Immature natural killer cell (primary cell): ENCODE measurements around the gene TGFBR3. TPM values are rescaled to one million over a fixed set of nuclear protein-coding genes. Genes with fewer than 3 reads are reported as not detected.

Source experiments
- DNase-seq, 3 donors: peaks; one replicate each; pipeline ENCODE4 v3.0.0; 2022; ENCODE audit warnings: mixed read lengths in 1 of 3
- H3K27ac Mint-ChIP-seq, 6 donors: one replicate each; pipeline ENCODE4 v1.8.0; 2020; ENCODE audit warnings: mixed read lengths in 6 of 6, mild to moderate bottlenecking in 5 of 6, inconsistent platforms in 4 of 6, moderate library complexity in 3 of 6
- H3K27me3 Mint-ChIP-seq, 3 donors: one replicate each; pipeline ENCODE4 v1.8.0; 2020 to 2021; ENCODE audit warnings: low read depth in 3 of 3, mild to moderate bottlenecking in 3 of 3, mixed read lengths in 3 of 3, moderate library complexity in 3 of 3, inconsistent platforms in 1 of 3
- H3K36me3 Mint-ChIP-seq, 3 donors: one replicate each; pipeline ENCODE4 v1.8.0; 2020; ENCODE audit warnings: mixed read lengths in 3 of 3, inconsistent platforms in 2 of 3, mild to moderate bottlenecking in 2 of 3
- H3K4me1 Mint-ChIP-seq, 2 donors: one replicate each; pipeline ENCODE4 v1.8.0; 2020; ENCODE audit warnings: inconsistent platforms in 2 of 2, mild to moderate bottlenecking in 2 of 2, mixed read lengths in 2 of 2, moderate library complexity in 1 of 2
- H3K4me3 Mint-ChIP-seq, 5 donors: one replicate each; pipeline ENCODE4 v1.8.0; 2020; ENCODE audit warnings: mild to moderate bottlenecking in 5 of 5, mixed read lengths in 5 of 5, inconsistent platforms in 3 of 5, moderate library complexity in 3 of 5
- H3K9me3 Mint-ChIP-seq, 6 donors: one replicate each; pipeline ENCODE4 v1.8.0; 2020; ENCODE audit warnings: mild to moderate bottlenecking in 6 of 6, mixed read lengths in 6 of 6, inconsistent platforms in 4 of 6, moderate library complexity in 3 of 6
- polyA plus RNA-seq, 3 donors: library from polyadenylated mRNA; unstranded; fragments of 300-500 nt; fragmentation: Illumina TruSeq; gene quantifications; one replicate each; pipeline ENCODE4 v1.2.3, GENCODE V29; 2021

The TGFBR3 gene
- polyA plus RNA-seq, 3 donors from 2014 or later, result 141 to 245 (median 183) TPM

DNA sequence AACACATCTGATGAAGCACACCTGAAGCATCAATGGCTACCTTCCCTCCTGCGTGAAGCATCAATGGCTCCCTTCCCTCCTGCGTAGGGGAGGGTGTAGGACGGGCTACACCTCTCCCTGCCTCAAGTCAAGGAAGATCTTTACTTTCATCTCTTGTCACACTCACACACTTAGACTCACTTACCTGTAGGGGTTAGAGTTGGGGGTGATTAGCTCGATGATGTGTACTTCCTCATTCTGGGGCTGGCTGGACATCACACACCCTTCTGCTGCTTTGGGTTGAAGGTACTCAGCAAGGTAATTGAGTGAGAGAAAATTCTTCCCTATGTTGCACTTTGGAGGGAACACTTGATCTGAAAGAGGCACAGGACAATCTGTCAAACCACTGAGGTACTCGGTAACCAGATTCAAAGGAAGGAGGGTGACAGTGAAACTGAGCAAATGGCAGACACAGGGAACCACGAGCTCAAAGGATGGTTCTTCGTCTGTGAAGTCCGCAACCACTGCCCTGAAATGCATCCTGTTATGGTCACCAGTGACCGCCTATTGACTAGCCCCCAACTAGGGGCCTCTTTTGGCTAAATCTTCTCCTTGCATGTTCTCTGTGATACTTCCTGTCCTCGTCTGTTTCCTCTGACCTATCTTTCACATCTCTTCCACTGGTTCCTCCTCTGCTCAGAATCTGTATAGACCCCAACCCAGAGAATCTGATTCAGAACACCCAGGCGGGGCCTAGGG lies 156.2 kb downstream of the TGFBR3 start:
- Mint-ChIP-seq H3K9me3 (no peaks in the 10 kb centered on the region), H3K4me3 (peak overlapping the region; percentile 60 to 71 (median 67)), H3K27me3 (peaks cover 6 to 64% (median 62%) of the 10 kb centered on the region in 3 donors), H3K4me1 (peaks cover 88 to 96% of the 10 kb centered on the region in 2 donors), H3K27ac (peak overlapping the region; percentile 84 to 91 (median 89)), H3K36me3 (peaks cover 48 to 84% (median 51%) of the 10 kb centered on the region in 3 donors)
- DNase-seq, result peak; percentile 67 to 72 (median 69)

DNA sequence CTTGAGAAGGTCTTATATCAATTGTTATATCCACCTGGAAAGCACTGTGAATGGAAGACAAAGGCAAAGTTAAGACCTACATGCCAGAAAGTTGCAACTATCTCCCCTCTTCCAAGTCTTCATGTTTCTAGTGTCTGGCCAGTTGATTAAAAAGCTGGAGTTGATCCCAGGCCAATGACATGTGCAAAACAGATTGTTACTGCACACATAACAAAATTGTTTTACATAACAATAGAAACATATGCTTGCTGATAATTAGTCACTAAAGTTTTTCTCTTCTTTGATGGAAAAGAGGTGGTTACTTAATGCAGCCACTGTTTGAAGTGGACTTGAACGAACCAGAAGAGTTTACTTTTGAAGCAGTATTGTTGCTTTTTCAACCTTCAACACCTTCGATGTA lies 158.2 kb downstream of the TGFBR3 start:
- Mint-ChIP-seq H3K36me3 (peaks cover 42 to 78% (median 50%) of the 10 kb centered on the region in 3 donors), H3K9me3 (no peaks in the 10 kb centered on the region), H3K27ac (peak overlapping the region; percentile 43 to 91 (median 82)), H3K4me1 (peaks cover 89 to 98% of the 10 kb centered on the region in 2 donors), H3K27me3 (peaks cover 6 to 65% (median 52%) of the 10 kb centered on the region in 3 donors), H3K4me3 (no peak overlapping the region)
- DNase-seq, result no peak

DNA sequence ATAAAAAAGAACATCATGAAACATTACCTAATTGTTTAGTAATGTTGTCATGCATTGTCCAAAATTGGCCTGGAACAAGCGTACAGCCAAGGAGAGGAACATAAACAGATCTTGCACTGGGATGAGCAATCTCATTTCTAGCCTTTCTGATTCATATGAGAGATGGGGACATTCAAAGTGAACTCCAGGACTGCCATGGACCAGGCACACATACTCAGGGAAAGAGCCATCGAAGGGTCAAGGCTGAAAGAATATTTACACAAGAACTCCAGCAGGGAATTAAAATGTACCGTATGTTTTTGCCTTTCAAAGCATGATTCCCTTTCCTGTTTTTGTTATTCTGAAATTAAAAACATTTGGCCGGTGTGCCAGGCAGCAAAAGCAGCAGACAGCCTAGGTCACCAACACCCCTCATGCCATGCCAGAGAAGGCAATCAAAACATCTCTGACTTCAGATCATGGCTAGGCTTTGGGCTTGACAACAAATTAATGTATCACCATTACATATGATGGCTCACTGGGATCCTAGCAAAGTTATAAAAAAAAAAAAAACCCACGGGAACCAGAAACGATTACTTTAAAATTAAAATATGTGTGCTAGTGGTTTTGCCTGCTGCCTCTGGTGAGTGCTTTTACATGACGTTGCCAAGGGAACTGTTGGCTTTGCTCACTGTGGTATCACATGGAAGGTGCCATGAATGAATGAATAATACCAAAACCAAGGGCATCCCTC lies 159.8 kb downstream of the TGFBR3 start:
- H3K4me1 Mint-ChIP-seq, result peaks cover 84 to 96% of the 10 kb centered on the region in 2 donors
- H3K27ac Mint-ChIP-seq, result peak overlapping the region; percentile 37 to 84 (median 80)
- H3K9me3 Mint-ChIP-seq, result no peaks in the 10 kb centered on the region
- peaks cover 47 to 78% (median 56%) of the 10 kb centered on the region in 3 donors for H3K36me3 Mint-ChIP-seq
- H3K27me3 Mint-ChIP-seq, result peaks cover 4 to 56% (median 41%) of the 10 kb centered on the region in 3 donors
- H3K4me3 Mint-ChIP-seq, result no peak overlapping the region
- no peak for DNase-seq

DNA sequence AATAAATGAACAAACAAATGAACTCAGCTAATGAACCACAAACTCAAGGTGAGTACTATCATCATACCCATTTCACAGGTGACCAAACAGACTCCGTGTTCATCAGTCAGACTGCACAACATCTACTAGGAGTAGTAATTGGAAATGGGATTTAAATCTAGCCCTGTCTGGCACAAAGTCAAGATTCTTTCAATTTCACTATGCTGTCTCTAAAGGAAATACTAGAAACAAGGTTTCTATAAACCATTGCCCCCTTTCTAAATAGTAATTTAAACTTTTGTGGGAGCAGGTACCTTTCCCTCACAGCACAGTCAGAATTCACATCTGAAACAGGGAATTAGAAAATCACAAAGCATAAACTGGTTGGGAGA lies 160.3 kb downstream of the TGFBR3 start:
- H3K36me3 Mint-ChIP-seq, result peaks cover 47 to 81% (median 61%) of the 10 kb centered on the region in 3 donors
- peaks cover 4 to 56% (median 38%) of the 10 kb centered on the region in 3 donors for H3K27me3 Mint-ChIP-seq
- peak overlapping the region in 5 of 6 donors; percentile 53 to 84 (median 80) for H3K27ac Mint-ChIP-seq
- peaks cover 79 to 96% of the 10 kb centered on the region in 2 donors for H3K4me1 Mint-ChIP-seq
- no peak overlapping the region for H3K4me3 Mint-ChIP-seq
- no peaks in the 10 kb centered on the region for H3K9me3 Mint-ChIP-seq
- DNase-seq, result no peak

DNA sequence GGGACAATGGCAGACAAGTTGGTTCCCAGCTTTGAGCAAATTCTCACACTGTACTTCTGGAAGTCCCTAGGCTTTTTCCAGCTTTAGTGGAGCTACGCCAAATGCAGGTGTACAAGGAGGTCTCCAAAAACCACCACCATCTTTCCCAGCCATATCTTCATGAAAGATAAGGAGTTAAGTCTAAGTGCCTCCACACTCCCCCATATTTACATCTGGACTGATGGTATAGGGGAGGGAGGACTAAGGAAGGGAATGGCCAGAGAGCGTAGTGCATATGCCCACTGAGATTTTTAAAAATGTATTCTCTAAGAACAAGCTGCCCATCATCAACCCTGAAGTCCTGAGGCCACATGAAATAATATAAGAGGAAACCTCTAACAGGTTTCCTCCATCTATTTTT lies 161.3 kb downstream of the TGFBR3 start:
- Mint-ChIP-seq H3K36me3 (peaks cover 47 to 77% (median 64%) of the 10 kb centered on the region in 3 donors), H3K4me1 (peaks cover 72 to 90% of the 10 kb centered on the region in 2 donors), H3K4me3 (no peak overlapping the region), H3K27me3 (peaks cover 6 to 54% (median 33%) of the 10 kb centered on the region in 3 donors), H3K27ac (peak overlapping the region in 3 of 6 donors; percentile 36 to 84 (median 79)), H3K9me3 (no peaks in the 10 kb centered on the region)
- DNase-seq, result no peak

DNA sequence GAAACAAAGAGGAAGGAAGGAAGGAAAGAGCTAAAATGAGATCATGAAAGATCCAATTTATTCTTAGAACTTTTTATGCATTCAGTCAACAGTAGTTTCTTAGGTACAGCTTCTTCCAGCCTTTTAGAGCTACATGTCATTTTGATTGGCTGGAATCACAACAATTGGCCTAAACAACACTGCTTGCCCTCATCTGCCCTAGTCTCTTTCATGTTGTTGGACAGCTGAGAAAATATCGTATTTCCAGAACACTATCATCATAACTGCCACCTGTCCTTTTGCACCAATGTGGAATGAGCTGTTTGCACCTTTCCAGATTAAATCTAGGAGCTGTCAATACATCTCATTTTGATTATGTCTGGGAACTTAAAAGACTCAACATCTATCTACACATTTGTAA lies 161.7 kb downstream of the TGFBR3 start:
- no peaks in the 10 kb centered on the region for H3K9me3 Mint-ChIP-seq
- no peak overlapping the region for H3K4me3 Mint-ChIP-seq
- peak overlapping the region; percentile 36 to 79 (median 48) for H3K27ac Mint-ChIP-seq
- H3K4me1 Mint-ChIP-seq, result peaks cover 68 to 89% of the 10 kb centered on the region in 2 donors
- peaks cover 5 to 53% (median 32%) of the 10 kb centered on the region in 3 donors for H3K27me3 Mint-ChIP-seq
- no peak for DNase-seq
- peaks cover 50 to 80% (median 66%) of the 10 kb centered on the region in 3 donors for H3K36me3 Mint-ChIP-seq

DNA sequence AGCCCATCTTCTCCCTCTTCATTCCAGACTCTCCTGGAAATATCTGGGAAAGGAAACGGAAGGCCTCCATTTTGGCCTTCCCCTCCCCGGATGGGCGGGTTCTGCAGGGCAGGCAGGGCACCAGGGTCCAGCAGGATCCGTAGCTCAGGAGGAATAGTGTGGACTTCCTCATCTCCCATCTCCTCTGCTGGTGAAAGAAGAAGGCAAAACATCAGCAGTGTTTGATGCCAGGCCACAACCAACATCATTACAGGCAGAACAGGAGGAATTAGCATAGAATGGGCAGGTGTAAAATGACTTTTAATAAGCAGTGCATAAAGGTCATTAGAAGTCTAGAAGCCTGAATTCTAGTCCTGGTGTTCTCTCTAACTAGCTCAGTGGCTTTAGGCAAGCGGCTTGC lies 165.9 kb downstream of the TGFBR3 start:
- H3K27ac Mint-ChIP-seq, result peak overlapping the region in 4 of 6 donors; percentile 46 to 75 (median 62)
- peaks cover 3 to 67% (median 24%) of the 10 kb centered on the region in 3 donors for H3K27me3 Mint-ChIP-seq
- DNase-seq, result no peak
- H3K4me3 Mint-ChIP-seq, result no peak overlapping the region
- H3K9me3 Mint-ChIP-seq, result no peaks in the 10 kb centered on the region
- peaks cover 51 to 84% of the 10 kb centered on the region in 2 donors for H3K4me1 Mint-ChIP-seq
- H3K36me3 Mint-ChIP-seq, result peaks cover 32 to 77% (median 66%) of the 10 kb centered on the region in 3 donors

DNA sequence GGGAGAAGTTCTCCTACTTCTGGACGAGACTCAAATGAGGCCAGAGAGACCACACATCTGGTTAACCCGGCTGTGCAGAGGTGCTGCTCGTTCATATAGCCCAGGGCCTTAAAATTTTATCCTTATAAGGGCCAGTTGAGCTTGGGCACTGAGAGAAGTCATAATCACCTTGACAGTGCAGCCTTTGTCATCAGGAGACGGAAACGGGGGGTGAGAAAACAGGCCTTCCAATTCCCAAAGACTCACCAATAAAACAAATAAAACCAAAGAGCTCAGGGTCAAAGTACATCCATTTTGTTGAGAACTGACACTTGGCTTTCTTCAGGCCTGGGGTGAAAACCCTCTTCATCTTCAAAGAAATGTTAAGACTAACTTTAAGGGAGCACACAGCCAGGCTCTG lies 167.1 kb downstream of the TGFBR3 start:
- Mint-ChIP-seq H3K27ac (peak overlapping the region; percentile 5 to 76 (median 54)), H3K4me1 (peaks cover 53 to 84% of the 10 kb centered on the region in 2 donors), H3K27me3 (peaks cover 3 to 70% (median 24%) of the 10 kb centered on the region in 3 donors), H3K4me3 (no peak overlapping the region), H3K36me3 (peaks cover 36 to 74% (median 68%) of the 10 kb centered on the region in 3 donors), H3K9me3 (no peaks in the 10 kb centered on the region)
- DNase-seq, result no peak

DNA sequence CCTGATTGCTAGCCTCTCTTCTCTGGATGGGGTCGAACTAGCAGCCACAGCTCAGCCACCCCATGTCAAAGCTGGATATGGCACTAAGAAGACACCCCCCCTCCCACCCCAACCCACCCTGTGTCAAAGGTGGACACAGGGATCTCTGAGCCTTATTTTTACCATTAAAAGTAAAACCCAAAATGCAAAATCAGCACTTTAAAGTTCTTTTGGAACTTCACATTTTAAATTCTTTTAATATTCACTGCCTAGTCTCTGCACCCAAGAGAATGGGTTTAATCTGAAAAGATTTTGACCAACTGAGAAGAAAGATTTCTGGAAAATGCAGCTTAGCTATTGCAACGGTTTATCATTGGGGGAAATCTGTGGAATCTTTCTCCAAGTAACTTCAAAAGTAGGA lies 167.6 kb downstream of the TGFBR3 start:
- no peak for DNase-seq
- Mint-ChIP-seq H3K9me3 (no peaks in the 10 kb centered on the region), H3K4me1 (peaks cover 52 to 84% of the 10 kb centered on the region in 2 donors), H3K27me3 (peaks cover 3 to 66% (median 23%) of the 10 kb centered on the region in 3 donors), H3K36me3 (peaks cover 33 to 79% (median 71%) of the 10 kb centered on the region in 3 donors), H3K27ac (peak overlapping the region; percentile 5 to 76 (median 56)), H3K4me3 (no peak overlapping the region)

DNA sequence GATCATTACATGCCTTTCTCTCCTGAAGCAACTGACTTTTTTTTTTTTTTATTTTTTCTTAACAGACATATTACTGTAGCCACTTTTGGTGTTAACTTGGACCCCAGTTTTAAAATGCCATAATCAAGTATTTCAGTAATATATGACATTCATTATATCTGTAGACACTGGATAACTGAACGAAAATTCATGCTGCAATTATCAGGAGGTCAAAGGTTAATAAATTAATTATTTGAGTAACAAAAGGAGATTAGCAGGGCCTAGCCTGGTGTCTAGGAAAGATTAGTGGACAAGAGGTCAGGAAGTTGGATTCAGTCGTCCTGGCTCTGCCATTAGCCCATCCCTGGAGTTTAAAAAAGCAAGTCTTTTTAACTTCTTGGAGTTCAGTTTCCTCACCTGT lies 168.1 kb downstream of the TGFBR3 start:
- Mint-ChIP-seq H3K9me3 (no peaks in the 10 kb centered on the region), H3K36me3 (peaks cover 33 to 82% (median 74%) of the 10 kb centered on the region in 3 donors), H3K27ac (peak overlapping the region in 5 of 6 donors; percentile 8 to 54 (median 36)), H3K4me3 (no peak overlapping the region), H3K4me1 (peaks cover 53 to 84% of the 10 kb centered on the region in 2 donors), H3K27me3 (peaks cover 3 to 65% (median 28%) of the 10 kb centered on the region in 3 donors)
- no peak for DNase-seq

DNA sequence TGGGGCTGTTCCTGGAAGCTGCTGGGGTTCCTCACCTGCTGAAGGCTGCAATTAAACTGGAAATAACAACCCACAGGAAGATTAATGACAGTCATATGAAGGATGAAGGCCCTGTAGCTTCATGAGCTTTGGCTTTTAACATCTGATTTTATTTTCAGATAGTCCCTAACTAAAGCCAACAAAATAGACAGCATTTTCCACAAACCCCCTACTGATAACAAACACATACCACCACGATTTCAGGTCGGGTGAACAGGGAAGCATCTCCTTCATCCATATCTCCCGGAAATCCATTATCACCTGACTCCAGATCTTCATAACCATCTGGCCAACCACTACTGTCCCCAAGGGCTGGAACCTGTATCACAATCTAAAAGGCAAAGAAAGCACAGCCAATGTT lies 169.6 kb downstream of the TGFBR3 start:
- peaks cover 42 to 87% (median 73%) of the 10 kb centered on the region in 3 donors for H3K36me3 Mint-ChIP-seq
- no peak for DNase-seq
- peak overlapping the region; percentile 80 to 99 (median 90) for H3K27ac Mint-ChIP-seq
- no peaks in the 10 kb centered on the region for H3K9me3 Mint-ChIP-seq
- H3K4me3 Mint-ChIP-seq, result peak overlapping the region in 1 of 5 donors; percentile 10
- peaks cover 3 to 68% (median 33%) of the 10 kb centered on the region in 3 donors for H3K27me3 Mint-ChIP-seq
- H3K4me1 Mint-ChIP-seq, result peaks cover 59 to 87% of the 10 kb centered on the region in 2 donors

DNA sequence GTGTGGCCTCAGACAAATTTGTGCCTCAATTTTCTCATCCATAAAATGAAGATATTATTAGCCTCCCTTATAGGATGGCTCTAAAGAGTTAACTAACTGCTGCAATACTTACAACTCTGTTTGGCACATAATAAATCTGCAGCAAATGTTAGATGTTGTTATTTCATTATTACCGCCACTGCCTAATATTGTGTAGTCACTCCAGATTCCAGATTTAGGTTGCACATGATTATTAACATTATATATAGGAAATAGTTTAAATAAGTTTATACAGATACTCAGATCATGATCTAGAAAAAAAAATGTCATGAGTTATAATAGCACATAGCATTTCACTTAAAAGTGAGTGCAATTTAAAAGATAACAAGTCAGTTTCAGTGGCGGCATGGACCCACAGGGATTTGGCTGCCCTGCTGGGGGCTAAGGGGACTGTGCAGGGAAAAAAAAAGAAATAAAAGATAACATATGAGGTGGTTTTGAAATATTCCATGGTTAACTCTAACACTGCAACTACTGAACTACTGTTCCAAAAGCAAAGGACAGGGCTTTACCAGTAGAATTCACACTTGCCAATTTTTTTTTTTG lies 170.4 kb downstream of the TGFBR3 start:
- peaks cover 65 to 87% of the 10 kb centered on the region in 2 donors for H3K4me1 Mint-ChIP-seq
- H3K27me3 Mint-ChIP-seq, result peaks cover 3 to 69% (median 32%) of the 10 kb centered on the region in 3 donors
- peak overlapping the region; percentile 81 to 99 (median 93) for H3K27ac Mint-ChIP-seq
- no peaks in the 10 kb centered on the region for H3K9me3 Mint-ChIP-seq
- no peak overlapping the region for H3K4me3 Mint-ChIP-seq
- peaks cover 50 to 87% (median 74%) of the 10 kb centered on the region in 3 donors for H3K36me3 Mint-ChIP-seq
- no peak for DNase-seq

DNA sequence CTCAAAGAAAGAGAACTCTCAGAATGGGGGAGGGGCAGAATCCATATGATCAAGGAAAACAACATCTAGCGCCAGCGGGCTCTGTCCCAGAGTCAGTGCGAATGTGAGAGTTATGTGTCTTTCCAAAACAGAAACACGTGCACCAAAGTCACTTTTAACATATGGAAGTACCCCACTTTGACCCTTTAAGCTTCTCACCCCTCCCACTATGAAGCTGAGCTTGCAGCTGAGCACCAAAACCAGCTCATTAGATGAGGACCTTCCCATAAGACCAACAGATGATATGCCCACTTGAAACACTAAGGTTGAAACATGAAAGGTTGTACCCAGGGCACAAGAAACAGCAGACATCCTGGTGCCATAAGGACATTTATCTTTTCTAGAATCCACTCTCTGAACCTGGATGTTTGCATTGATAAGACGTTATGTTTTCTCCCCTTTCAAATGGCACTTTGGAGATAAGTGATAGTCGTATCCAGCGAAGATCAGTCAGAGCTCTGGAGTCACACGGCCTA lies 171.0 kb downstream of the TGFBR3 start:
- Mint-ChIP-seq H3K4me3 (peak overlapping the region in 1 of 5 donors; percentile 41), H3K4me1 (peaks cover 71 to 90% of the 10 kb centered on the region in 2 donors), H3K9me3 (no peaks in the 10 kb centered on the region), H3K36me3 (peaks cover 55 to 90% (median 78%) of the 10 kb centered on the region in 3 donors), H3K27me3 (peaks cover 2 to 68% (median 34%) of the 10 kb centered on the region in 3 donors), H3K27ac (peak overlapping the region; percentile 81 to 99 (median 93))
- no peak for DNase-seq
